Mesodermal cell (in vitro differentiated cells): Measurements from ENCODE around the gene ARID1B.
"Not testable (repeated sequence)": the region's sequence is repeated elsewhere in the genome, so short reads cannot be mapped to it uniquely, and the experiment has no call there.

Experiments used
- H3K27ac ChIP-seq: 2 replicates; pipeline ENCODE4 v1.7.0; 2013; ENCODE audit warnings: mild to moderate bottlenecking, low read depth, low read length, moderate library complexity; ENCODE audit not compliant: severe bottlenecking
- H3K36me3 ChIP-seq: 2 replicates; pipeline ENCODE4 v1.7.1; 2013; ENCODE audit warnings: mild to moderate bottlenecking, low read length, moderate library complexity; ENCODE audit not compliant: control insufficient read depth, insufficient read depth
- H3K4me1 ChIP-seq: one replicate; pipeline ENCODE4 v1.7.1; 2013; ENCODE audit warnings: mild to moderate bottlenecking, low read length; ENCODE audit not compliant: insufficient read depth, control insufficient read depth, poor library complexity, severe bottlenecking
- H3K4me3 ChIP-seq: 2 replicates; pipeline ENCODE4 v1.7.0; 2013; ENCODE audit warnings: low read length, control low read depth, mild to moderate bottlenecking; ENCODE audit not compliant: insufficient read depth, poor library complexity, severe bottlenecking; ENCODE audit errors: extremely low read depth
- H3K9me3 ChIP-seq: 2 replicates; pipeline ENCODE4 v1.7.1; 2013; ENCODE audit warnings: mild to moderate bottlenecking, low read length, moderate library complexity; ENCODE audit not compliant: control insufficient read depth
- WGBS, 2 experiments: methylation state at CpG; one replicate each; pipeline ENCODE4 v1.1.5; 2013; ENCODE audit warnings: missing lambda C conversion rate in 2 of 2; ENCODE audit not compliant: insufficient coverage in 2 of 2; 5-methylcytosine and 5-hydroxymethylcytosine counted together

ARID1B gene

DNA sequence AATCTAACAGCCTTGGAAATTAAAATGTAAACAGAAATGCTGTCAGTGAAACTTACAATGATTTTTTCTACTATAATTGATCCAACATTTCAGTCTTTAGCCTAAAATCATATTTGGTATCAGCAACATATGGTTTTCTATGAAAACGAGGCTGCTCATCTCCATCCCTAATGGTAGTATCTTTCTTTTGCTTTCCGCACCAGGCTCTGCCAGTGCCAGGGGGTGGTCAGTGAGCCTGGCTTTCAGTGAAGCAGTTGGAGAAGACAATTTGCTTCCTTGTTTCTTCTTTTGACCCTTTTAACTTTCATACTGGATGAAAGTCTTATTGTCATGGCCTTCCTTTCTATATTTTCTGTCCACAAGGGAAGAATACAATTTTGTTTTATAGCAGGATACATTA, 258.4 kb downstream of the ARID1B start:
- Histone ChIP-seq H3K4me1 (peaks cover 5% of the 10 kb centered on the region), H3K36me3 (peaks cover 3% of the 10 kb centered on the region), H3K27ac (no peak overlapping the region), H3K4me3 (no peak overlapping the region), H3K9me3 (no peaks in the 10 kb centered on the region)
- 93% methylated on average over 2 of the region's 2 CpGs; no CpG with 5 or more reads in 1 of the 2 experiments for WGBS, 2 experiments

GRCh38 chr6:157036245-157036711, 259.1 kb downstream of the ARID1B start:
- Histone ChIP-seq H3K4me1 (peaks cover 5% of the 10 kb centered on the region), H3K27ac (peak overlapping the region; percentile 55), H3K9me3 (no peaks in the 10 kb centered on the region), H3K36me3 (peaks cover 3% of the 10 kb centered on the region), H3K4me3 (no peak overlapping the region)
- 90 to 91% methylated on average over 5 of the region's 5 CpGs for WGBS, 2 experiments

DNA sequence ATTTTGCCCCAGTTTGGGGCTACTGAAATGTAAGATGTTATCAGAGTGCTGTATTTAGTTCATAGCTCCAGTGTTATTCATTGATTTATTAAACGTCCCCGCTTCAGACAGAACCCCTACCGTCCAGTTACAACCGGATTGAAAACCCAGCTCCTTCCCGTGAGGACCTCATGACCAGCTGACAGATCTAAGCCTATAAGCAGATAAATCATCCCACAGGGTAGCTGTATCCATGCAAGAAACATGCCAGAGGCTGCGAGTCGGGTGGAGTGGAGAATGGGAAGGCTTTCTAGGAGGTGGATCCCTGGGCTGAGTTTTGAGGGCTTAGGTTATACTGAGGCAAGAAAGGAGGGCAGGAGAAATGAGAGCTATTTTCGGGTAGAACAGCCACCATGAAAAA, 260.0 kb downstream of the ARID1B start:
- Histone ChIP-seq H3K27ac (no peak overlapping the region), H3K36me3 (peaks cover 8% of the 10 kb centered on the region), H3K9me3 (no peaks in the 10 kb centered on the region), H3K4me1 (peaks cover 5% of the 10 kb centered on the region), H3K4me3 (no peak overlapping the region)
- 95 to 97% methylated on average over 5 to 6 of the region's 8 CpGs for WGBS, 2 experiments

DNA sequence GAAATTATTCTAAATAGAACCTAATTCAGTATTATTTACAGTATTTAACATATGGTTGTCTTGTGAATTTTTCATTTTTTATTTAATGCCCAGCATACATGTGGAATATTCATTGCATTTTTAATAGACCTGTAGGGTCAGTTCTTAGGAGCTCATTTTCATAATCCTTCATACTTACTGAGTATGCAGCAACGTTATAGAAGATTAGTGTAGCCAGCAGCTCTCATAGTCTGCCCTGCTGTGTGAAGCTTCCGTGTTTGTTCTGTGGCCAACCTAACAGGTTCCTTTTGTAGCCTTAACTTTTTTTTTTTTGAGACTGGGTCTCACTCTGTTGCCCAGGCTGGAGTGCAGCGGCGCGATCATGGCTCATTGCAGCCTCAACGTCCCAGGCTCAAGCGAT, 261.4 kb downstream of the ARID1B start:
- WGBS, 2 experiments = 74 to 91% methylated on average over 7 of the region's 7 CpGs
- H3K9me3 ChIP-seq = no peaks in the 10 kb centered on the region

GRCh38 chr6:157039639-157040038, 262.5 kb downstream of the ARID1B start:
- WGBS, 2 experiments = 87 to 100% methylated on average over 4 of the region's 4 CpGs
- H3K4me1 ChIP-seq, H3K9me3 ChIP-seq, H3K4me3 ChIP-seq, H3K27ac ChIP-seq: not testable (repeated sequence)
- peaks cover 14% of the 10 kb centered on the region for H3K36me3 ChIP-seq

More for the DNA sequence above, 261.4 kb downstream of the ARID1B start:
- H3K4me1 ChIP-seq = peaks cover 5% of the 10 kb centered on the region
- H3K36me3 ChIP-seq = peaks cover 14% of the 10 kb centered on the region
- no peak overlapping the region for H3K27ac ChIP-seq
- no peak overlapping the region for H3K4me3 ChIP-seq

- H3K9me3 ChIP-seq = no peaks in the 10 kb centered on the region
- H3K4me3 ChIP-seq = no peak overlapping the region
- H3K36me3 ChIP-seq = peaks cover 14% of the 10 kb centered on the region
- no peak overlapping the region for H3K27ac ChIP-seq
- no peaks in the 10 kb centered on the region for H3K4me1 ChIP-seq
- 93 to 96% methylated on average over 4 of the region's 7 CpGs for WGBS, 2 experiments
These were observed 263.0 kb downstream of the ARID1B start for GRCh38 chr6:157040191-157040590.

DNA sequence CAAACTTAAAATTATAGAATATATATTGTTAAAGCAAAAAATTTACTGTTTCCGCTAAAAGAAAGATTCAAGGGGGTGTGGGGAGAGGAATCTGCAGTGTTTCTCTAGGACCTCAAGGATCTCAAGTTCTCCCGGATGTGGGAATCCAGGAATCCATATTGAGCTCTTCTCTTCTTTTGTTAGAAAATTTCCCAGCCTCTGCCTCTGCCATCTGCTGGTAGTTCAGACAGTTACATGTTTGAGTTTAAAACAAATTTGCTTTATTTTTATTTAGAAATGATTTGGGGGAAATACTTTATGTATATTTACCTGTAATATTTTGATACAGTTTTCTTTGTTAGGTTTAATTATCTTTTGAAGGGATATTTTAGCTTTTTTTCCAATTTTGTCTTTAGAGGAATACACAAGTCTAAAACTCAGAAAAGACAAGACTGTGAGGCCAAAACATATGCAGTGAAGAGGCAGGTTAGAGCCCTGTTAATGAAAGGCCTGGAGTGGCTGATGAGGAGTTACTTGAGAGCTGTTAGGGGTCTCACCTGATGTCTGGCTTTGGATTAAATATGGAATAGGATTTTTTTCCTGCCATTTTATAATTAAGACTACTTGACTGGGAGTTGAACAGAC, 268.8 kb downstream of the ARID1B start:
- 29% methylated on average over 1 of the region's 2 CpGs; no CpG with 5 or more reads in 1 of the 2 experiments for WGBS, 2 experiments
- Histone ChIP-seq H3K27ac (no peak overlapping the region), H3K4me1 (no peaks in the 10 kb centered on the region), H3K9me3 (no peaks in the 10 kb centered on the region), H3K36me3 (peaks cover 12% of the 10 kb centered on the region), H3K4me3 (no peak overlapping the region)

- Histone ChIP-seq H3K4me3 (no peak overlapping the region), H3K9me3 (no peaks in the 10 kb centered on the region), H3K36me3 (peaks cover 8% of the 10 kb centered on the region), H3K27ac (no peak overlapping the region), H3K4me1 (no peaks in the 10 kb centered on the region)
- WGBS, 2 experiments = no CpG with 5 or more reads among the region's 1 CpG
These were observed 269.6 kb downstream of the ARID1B start for GRCh38 chr6:157046776-157047175.

DNA sequence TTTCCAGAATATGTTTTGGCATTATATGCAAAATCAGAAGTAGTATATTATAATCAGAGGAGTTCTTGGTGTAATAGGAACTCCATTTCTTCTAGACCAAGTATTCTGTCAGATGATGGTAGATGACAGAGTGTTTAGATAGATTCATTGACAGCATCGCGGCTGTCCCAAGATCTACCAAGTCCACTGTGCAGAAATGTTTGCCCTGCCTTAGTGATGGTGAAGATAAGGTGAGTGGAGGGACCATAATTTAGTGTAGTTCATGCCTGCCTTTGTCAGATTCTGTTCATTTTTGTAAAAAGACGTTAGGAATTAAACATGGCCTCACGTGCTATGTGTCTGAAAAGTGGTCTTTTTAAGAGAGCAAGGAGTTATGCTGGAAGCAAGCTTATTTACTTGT, 270.1 kb downstream of the ARID1B start:
- Histone ChIP-seq H3K4me1 (no peaks in the 10 kb centered on the region), H3K9me3 (no peaks in the 10 kb centered on the region), H3K27ac (no peak overlapping the region), H3K36me3 (peaks cover 6% of the 10 kb centered on the region), H3K4me3 (no peak overlapping the region)
- 88 to 98% methylated on average over 4 of the region's 4 CpGs for WGBS, 2 experiments

DNA sequence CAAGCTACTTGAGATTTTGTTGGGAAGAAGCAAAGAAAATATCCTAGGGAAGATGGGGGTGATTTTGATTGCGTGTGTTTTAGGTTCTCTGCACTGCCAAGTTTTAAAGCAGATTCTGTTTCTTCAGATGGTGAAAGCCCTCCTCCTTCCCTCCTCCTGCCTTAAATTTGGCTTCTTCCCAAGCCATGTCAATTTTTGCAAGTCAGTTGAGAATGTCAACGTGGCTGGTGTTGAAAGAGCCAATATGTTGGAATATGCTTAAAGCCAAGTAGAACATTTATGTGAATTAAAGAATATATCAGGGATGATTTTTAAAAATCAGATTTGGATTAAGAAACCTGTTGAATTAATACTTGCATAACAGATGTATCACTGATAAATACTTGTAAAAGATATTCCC, 270.8 kb downstream of the ARID1B start:
- no peak overlapping the region for H3K27ac ChIP-seq
- H3K36me3 ChIP-seq = peaks cover 4% of the 10 kb centered on the region
- H3K9me3 ChIP-seq = no peaks in the 10 kb centered on the region
- WGBS, 2 experiments = 80% methylated on average over 1 of the region's 2 CpGs; no CpG with 5 or more reads in 1 of the 2 experiments
- no peak overlapping the region for H3K4me3 ChIP-seq
- H3K4me1 ChIP-seq = no peaks in the 10 kb centered on the region

DNA sequence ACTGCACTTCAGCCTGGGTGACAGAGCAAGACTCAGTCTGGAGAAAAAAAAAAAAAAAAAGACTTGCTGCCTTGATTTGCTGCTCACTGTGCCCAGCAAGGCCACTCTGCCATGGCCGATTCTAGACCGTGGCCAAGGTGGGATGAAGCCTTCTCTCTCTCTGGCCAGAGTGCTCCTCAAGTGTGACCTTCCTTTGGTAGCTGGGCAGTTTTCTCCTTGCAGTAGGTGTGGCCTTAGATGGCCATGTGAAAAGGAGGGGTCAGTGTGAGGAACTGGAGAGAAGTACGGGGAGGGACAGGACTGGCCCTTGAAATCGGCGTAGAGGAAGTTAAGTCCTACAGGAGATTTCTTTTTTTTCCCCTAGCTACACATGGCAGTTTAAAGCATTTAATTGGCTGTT, 272.0 kb downstream of the ARID1B start:
- Histone ChIP-seq H3K4me1 (no peaks in the 10 kb centered on the region), H3K36me3 (no peaks in the 10 kb centered on the region), H3K9me3 (no peaks in the 10 kb centered on the region), H3K4me3 (no peak overlapping the region), H3K27ac (no peak overlapping the region)
- WGBS, 2 experiments = 90 to 100% methylated on average over 2 of the region's 5 CpGs
